Lung (tissue), 12 donors: ENCODE results near the gene MSL3. TPM values are rescaled to one million over a fixed set of nuclear protein-coding genes. Genes with fewer than 3 reads are reported as not detected.

Experiments
- ATAC-seq: fragments of 200-7000 bp; cut with Tn5 transposase; one replicate; pipeline ENCODE4 v1.9.1; 2020; ENCODE audit warnings: moderate number of reproducible peaks; ENCODE audit not compliant: insufficient read depth, low FRiP score
- DNase-seq, 3 donors: peaks; one replicate each; pipeline ENCODE4 v3.0.0-alpha.2; 2013 to 2017
- H3K27ac ChIP-seq, 2 donors: one replicate each; pipeline ENCODE4 v1.5.1; 2013; ENCODE audit warnings: mild to moderate bottlenecking in 2 of 2, moderate library complexity in 2 of 2, control low read depth in 1 of 2, inconsistent platforms in 1 of 2, low read depth in 1 of 2, low read length in 1 of 2
- H3K27me3 ChIP-seq, 3 donors: one replicate each; pipeline ENCODE4 v1.5.1; 2013; ENCODE audit warnings: low read length in 2 of 3; ENCODE audit not compliant: control insufficient read depth in 3 of 3, insufficient read depth in 3 of 3
- H3K36me3 ChIP-seq, 4 donors: one replicate each; pipeline ENCODE4 v1.5.1; 2013; ENCODE audit warnings: low read length in 4 of 4, mild to moderate bottlenecking in 1 of 4, moderate library complexity in 1 of 4; ENCODE audit not compliant: control insufficient read depth in 4 of 4, insufficient read depth in 4 of 4
- H3K4me1 ChIP-seq, 5 donors: one replicate each; pipeline ENCODE4 v1.5.1; 2013; ENCODE audit warnings: low read length in 5 of 5, mild to moderate bottlenecking in 2 of 5, moderate library complexity in 1 of 5; ENCODE audit not compliant: control insufficient read depth in 5 of 5, insufficient read depth in 5 of 5
- H3K4me3 ChIP-seq: one replicate; pipeline ENCODE4 v1.5.1; 2013; ENCODE audit warnings: mild to moderate bottlenecking, control low read depth, moderate library complexity
- H3K9ac ChIP-seq, 2 donors: one replicate each; pipeline ENCODE4 v1.5.1; 2013; ENCODE audit warnings: low read length in 2 of 2, control low read depth in 1 of 2; ENCODE audit not compliant: insufficient read depth in 1 of 2
- H3K9me3 ChIP-seq, 4 donors: one replicate each; pipeline ENCODE4 v1.5.1; 2013; ENCODE audit warnings: low read length in 3 of 4, mild to moderate bottlenecking in 1 of 4, moderate library complexity in 1 of 4; ENCODE audit not compliant: control insufficient read depth in 4 of 4, insufficient read depth in 3 of 4
- WGBS, 2 donors: extraction: QIAGEN DNeasy Blood & Tissue Kit; methylation state at CpG; one replicate each; pipeline ENCODE4 v1.1.7; 2013; 5-methylcytosine and 5-hydroxymethylcytosine counted together
- polyA plus RNA-seq, 2 donors: library from polyadenylated mRNA; stranded (reverse); fragments of 200-250 nt; gene quantifications; one replicate each; pipeline ENCODE4 v1.2.1, GENCODE V29; 2013
- total RNA-seq, 2 donors: library from RNA; depleted of rRNA in 1 of 2; stranded (reverse); fragments of >200 nt in 1 of 2; gene quantifications; one replicate each; pipeline ENCODE4 v1.2.1, GENCODE V29; 2014 to 2021
- TF ChIP-seq, protein P1 (sequence below): IDR thresholded peaks from 2 replicates; pipeline ENCODE4 v1.5.1; 2012; ENCODE audit warnings: mild to moderate bottlenecking; ENCODE audit errors: control extremely low read depth, extremely low read depth
- donor health status: control.
- donor health status: control.
- donor health status: Bipolar disorder and iron deficiency.
- donor health status: healthy.
- donor health status: DM: yes; HTN: yes; CAD: no.

Gene MSL3
- total and polyA plus RNA-seq, 4 donors = 28.2 to 39.7 (median 33.0) TPM

- Histone ChIP-seq H3K4me3 (no peak overlapping the region), H3K36me3 (no peaks in the 10 kb centered on the region), H3K9ac (peak overlapping the region in 1 of 2 donors; percentile 32), H3K27ac (no peak overlapping the region), H3K4me1 (no peaks in the 10 kb centered on the region), H3K9me3 (no peaks in the 10 kb centered on the region), H3K27me3 (peaks cover 0 to 39% (median 28%) of the 10 kb centered on the region in 3 donors)
- WGBS, 2 donors = 22 to 34% methylated on average over 14 to 18 of the region's 18 CpGs
- DNase-seq (peak; percentile 56 to 69 (median 60)), ATAC-seq (no peak)
- TF ChIP-seq, protein P1, sequence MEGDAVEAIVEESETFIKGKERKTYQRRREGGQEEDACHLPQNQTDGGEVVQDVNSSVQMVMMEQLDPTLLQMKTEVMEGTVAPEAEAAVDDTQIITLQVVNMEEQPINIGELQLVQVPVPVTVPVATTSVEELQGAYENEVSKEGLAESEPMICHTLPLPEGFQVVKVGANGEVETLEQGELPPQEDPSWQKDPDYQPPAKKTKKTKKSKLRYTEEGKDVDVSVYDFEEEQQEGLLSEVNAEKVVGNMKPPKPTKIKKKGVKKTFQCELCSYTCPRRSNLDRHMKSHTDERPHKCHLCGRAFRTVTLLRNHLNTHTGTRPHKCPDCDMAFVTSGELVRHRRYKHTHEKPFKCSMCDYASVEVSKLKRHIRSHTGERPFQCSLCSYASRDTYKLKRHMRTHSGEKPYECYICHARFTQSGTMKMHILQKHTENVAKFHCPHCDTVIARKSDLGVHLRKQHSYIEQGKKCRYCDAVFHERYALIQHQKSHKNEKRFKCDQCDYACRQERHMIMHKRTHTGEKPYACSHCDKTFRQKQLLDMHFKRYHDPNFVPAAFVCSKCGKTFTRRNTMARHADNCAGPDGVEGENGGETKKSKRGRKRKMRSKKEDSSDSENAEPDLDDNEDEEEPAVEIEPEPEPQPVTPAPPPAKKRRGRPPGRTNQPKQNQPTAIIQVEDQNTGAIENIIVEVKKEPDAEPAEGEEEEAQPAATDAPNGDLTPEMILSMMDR = no peak
Observed at GRCh38 chrX:11787564-11787963, 29.5 kb downstream of the MSL3 start.

GRCh38 chrX:11789809-11790208 lies 31.8 kb downstream of the MSL3 start:
- Histone ChIP-seq H3K4me3 (no peak overlapping the region), H3K9me3 (no peaks in the 10 kb centered on the region), H3K27me3 (peaks cover 0 to 35% (median 22%) of the 10 kb centered on the region in 3 donors), H3K9ac (no peak overlapping the region), H3K4me1 (no peaks in the 10 kb centered on the region), H3K36me3 (no peaks in the 10 kb centered on the region), H3K27ac (no peak overlapping the region)
- ATAC-seq (no peak), DNase-seq (no peak)
- TF ChIP-seq, protein P1 = no peak
- 60 to 71% methylated on average over 1 of the region's 1 CpG for WGBS, 2 donors

- Histone ChIP-seq H3K36me3 (no peaks in the 10 kb centered on the region), H3K4me1 (no peaks in the 10 kb centered on the region), H3K4me3 (no peak overlapping the region), H3K27ac (no peak overlapping the region), H3K9me3 (no peaks in the 10 kb centered on the region), H3K9ac (no peak overlapping the region), H3K27me3 (peaks cover 0 to 37% (median 25%) of the 10 kb centered on the region in 3 donors)
- TF ChIP-seq, protein P1 = no peak
- DNase-seq (no peak), ATAC-seq (no peak)
Observed at GRCh38 chrX:11791090-11791489, 33.1 kb downstream of the MSL3 start.

GRCh38 chrX:11791537-11791936 lies 33.5 kb downstream of the MSL3 start:
- no peak for ATAC-seq
- Histone ChIP-seq H3K27me3 (peaks cover 0 to 37% (median 26%) of the 10 kb centered on the region in 3 donors), H3K9me3 (no peaks in the 10 kb centered on the region), H3K27ac (no peak overlapping the region), H3K4me1 (no peaks in the 10 kb centered on the region), H3K9ac (no peak overlapping the region), H3K4me3 (no peak overlapping the region), H3K36me3 (no peaks in the 10 kb centered on the region)
- WGBS, 2 donors = 27 to 96% methylated on average over 1 of the region's 1 CpG
- TF ChIP-seq, protein P1 = no peak
- no peak for DNase-seq
